Ovary (tissue), 3 donors: ENCODE measurements around the gene KRTAP10-6.

Experiments used
- EP300 ChIP-seq: sonication (generic); formaldehyde crosslinking; IDR thresholded peaks from one replicate; pipeline ENCODE4 v1.6.1; 2017; ENCODE audit warnings: antibody characterized with exemption
- TF ChIP-seq, protein P1 (sequence below), 3 donors: fragments of 450-650 bp in 2 of 3; fragments of 200-600 bp in 1 of 3; IDR thresholded peaks; one replicate each; pipeline versions ENCODE4 v1.5.1 to v1.8.0; 2016 to 2022; ENCODE audit warnings: antibody characterized with exemption in 3 of 3, mild to moderate bottlenecking in 1 of 3
- donor health status: DM: no; HTN: no; CAD: no.

DNA sequence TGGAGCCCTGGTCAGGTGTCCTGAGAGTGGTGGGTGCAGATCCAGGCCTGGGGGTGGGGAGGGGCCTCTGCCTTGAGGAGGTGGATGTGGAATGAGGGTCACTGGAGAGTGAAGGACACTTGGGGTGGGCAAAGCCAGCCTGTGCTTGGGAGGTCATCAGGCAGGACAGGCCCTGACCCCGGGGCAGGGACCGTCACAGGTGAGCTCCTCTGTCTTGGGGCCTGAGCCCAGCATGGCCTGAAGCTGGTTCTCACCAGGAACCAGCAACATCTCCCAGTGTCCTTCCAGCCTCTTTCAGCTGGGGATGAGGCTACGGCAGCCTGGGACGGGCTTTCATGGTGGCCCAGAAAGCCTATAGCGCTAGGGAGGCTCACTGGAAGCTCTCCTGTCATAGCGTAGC lies 40.2 kb downstream of the KRTAP10-6 start:
- TF ChIP-seq, protein P1, sequence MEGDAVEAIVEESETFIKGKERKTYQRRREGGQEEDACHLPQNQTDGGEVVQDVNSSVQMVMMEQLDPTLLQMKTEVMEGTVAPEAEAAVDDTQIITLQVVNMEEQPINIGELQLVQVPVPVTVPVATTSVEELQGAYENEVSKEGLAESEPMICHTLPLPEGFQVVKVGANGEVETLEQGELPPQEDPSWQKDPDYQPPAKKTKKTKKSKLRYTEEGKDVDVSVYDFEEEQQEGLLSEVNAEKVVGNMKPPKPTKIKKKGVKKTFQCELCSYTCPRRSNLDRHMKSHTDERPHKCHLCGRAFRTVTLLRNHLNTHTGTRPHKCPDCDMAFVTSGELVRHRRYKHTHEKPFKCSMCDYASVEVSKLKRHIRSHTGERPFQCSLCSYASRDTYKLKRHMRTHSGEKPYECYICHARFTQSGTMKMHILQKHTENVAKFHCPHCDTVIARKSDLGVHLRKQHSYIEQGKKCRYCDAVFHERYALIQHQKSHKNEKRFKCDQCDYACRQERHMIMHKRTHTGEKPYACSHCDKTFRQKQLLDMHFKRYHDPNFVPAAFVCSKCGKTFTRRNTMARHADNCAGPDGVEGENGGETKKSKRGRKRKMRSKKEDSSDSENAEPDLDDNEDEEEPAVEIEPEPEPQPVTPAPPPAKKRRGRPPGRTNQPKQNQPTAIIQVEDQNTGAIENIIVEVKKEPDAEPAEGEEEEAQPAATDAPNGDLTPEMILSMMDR (IDR thresholded peaks at IDR 0.05) = no peak
- no peak for TF ChIP-seq EP300
